NCI-H226 (cell line): ENCODE results near the gene ELFN2.

Experiments used
- DNase-seq: peaks from one replicate; pipeline ENCODE4 v3.0.0-alpha.2; 2015

ELFN2 gene

DNA sequence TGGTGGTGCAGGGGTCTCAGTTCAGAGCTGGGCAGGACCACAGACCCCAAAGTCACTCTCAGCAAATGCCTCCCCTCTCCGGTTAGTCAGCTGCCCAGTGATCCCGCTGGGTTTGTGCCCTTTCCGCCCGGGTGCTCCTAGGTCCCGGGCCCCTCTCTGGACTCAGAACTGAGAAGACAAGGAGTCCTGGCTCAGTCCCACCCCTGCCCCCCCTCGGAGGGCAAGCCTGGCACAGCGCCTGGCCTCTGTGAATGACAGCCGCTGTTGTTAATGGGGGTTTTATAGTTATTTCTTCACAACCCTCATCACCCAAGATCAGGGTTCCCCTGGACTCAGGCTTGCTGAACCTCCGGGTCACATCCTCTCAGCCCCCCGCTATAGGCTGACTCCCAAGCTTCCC lies 47.6 kb downstream of the ELFN2 start:
- DNase-seq, result no peak

DNA sequence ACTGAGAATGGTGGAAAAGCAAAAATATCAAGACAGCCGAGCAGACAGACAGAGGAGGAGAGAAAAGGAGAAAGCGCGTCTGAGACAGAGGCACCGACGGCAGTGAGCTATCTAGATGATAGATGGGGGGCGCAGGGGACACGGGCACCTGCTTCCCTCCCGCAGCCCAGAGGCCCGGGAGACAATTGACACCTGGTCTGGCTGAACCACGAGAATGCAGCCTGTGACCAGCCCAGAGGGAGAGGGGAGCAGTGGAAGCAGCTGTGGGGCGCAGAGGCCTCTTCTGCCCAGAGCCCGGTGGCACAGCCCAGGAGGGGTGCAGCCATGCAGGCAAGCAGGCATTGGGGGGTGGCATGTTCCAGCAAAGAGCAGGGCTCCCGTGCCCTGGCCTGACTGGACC lies 48.2 kb downstream of the ELFN2 start:
- DNase-seq, result no peak

- no peak for DNase-seq
These were observed 48.6 kb downstream of the ELFN2 start for GRCh38 chr22:37378642-37379058.

- no peak for DNase-seq
These were observed 49.4 kb downstream of the ELFN2 start for GRCh38 chr22:37377927-37378326.

- no peak for DNase-seq
These were observed 50.1 kb downstream of the ELFN2 start for GRCh38 chr22:37377138-37377537.

DNA sequence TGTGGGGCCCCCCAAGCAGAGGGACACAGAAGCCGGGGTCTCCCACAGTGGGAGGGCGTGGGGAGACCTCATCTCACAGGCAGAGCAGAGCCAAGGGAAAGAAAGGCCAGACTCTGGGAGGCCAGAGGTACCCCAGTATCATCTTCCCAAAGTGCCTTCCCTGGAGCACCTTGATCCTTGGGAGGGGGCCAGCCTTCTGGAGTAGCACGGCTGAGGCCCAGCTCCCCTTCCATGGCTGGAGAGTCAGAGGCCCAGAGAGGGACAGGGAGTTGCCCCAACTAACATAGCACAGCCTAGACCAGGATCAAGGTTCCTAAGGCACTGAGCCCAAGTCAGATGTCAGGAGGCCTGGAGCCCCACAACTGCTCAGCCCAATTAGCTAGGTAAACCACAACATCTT lies 50.6 kb downstream of the ELFN2 start:
- DNase-seq, result no peak

GRCh38 chr22:37375801-37376200 lies 51.5 kb downstream of the ELFN2 start:
- no peak for DNase-seq

GRCh38 chr22:37374571-37374970 lies 52.7 kb downstream of the ELFN2 start:
- no peak for DNase-seq

GRCh38 chr22:37373451-37373850 lies 53.8 kb downstream of the ELFN2 start:
- DNase-seq, result no peak

DNA sequence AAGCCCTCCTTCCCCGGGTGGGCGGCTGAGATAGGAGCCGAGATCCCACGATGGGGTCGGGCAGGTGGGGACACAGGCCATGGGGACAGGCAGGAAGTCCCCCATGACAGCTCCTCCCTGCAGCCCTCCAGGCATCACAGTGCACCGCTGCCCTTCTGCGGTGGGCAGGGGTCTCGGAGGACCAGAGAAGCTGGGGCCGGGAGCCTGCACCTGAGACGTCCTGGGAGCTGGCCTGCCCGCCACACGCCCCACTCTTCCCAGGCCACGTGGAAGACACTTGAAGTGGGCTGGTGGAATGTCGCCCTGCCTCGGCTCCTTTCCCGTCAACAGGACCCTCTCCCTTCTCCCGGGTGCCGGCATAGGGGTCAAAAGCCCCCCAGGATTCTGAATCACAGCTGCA lies 55.4 kb downstream of the ELFN2 start:
- DNase-seq, result no peak

DNA sequence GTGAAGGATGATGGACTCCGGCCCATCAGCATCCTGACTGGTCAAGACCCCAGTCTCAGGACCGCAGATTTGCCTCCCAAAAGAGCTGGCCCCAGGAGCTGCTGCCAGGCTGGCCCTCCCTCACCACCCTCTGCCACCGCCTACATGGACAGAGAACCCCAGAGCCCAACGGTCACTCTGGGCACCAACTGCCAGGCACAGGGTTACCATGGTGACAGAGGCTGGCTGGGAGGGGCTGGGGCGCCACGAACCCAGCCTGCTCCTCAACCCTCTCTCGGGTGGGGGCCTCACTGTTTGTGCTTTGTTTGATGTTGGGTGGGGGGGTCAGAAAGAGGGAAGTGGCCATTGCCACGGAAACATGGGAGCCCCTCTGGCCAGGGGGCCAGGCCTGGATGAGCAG lies 55.8 kb downstream of the ELFN2 start:
- no peak for DNase-seq

DNA sequence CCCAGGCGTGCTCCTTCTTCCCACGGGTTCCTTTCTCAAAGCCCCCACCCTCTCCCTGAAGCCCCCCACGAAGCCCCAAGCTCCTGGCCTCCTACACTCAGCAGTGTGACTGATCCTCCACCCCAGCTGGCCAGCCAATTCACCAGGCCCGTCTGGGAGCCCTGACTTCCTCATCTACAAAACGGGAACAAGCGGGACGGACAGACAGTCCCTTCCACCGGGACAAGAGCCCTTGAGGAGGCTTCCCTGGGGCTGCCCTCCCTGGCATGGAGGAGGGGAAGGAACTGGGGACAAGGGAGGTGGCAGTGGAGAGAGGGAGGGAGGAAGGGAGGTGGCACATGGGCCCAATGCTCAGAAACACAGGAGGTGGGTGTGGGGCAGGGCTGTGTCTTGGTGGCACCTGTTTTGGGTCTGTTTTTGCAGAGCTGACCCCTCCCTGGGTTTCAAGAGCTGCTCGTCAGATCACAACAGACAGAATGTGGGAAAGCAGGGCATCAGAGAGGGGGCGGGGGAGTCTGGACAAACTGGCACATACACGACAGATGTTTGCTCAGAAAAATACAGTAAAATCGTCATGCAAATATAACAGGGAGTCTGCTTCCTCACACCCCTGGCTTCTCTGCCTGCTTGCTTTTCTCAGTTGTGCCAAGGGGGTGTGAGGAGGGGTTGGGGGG lies 56.8 kb downstream of the ELFN2 start:
- no peak for DNase-seq

DNA sequence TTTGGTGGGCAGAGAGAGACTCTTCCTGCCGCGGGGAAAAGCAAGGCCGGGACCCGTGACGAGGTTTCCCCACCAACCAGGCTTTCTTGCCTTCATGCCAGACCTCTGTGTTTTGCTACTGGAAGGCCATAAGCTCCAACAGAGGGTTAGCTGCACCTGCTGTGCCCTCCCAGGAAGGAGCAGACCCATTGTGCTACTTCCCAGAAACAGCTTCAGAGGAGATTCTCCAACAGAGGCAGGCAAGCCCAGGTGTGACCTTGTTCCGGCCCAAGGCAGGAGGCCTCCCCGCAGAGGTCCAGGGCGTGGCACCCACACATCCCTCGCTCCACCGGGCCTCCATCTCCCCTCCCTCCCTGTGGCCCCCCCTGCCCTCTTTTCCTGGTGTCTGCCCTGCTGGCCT lies 57.8 kb downstream of the ELFN2 start:
- DNase-seq, result no peak

GRCh38 chr22:37368058-37368457 lies 59.2 kb downstream of the ELFN2 start:
- DNase-seq, result no peak

- DNase-seq, result no peak
These were observed 60.7 kb downstream of the ELFN2 start for GRCh38 chr22:37366601-37367000.

GRCh38 chr22:37365950-37366349 lies 61.3 kb downstream of the ELFN2 start:
- DNase-seq, result no peak

DNA sequence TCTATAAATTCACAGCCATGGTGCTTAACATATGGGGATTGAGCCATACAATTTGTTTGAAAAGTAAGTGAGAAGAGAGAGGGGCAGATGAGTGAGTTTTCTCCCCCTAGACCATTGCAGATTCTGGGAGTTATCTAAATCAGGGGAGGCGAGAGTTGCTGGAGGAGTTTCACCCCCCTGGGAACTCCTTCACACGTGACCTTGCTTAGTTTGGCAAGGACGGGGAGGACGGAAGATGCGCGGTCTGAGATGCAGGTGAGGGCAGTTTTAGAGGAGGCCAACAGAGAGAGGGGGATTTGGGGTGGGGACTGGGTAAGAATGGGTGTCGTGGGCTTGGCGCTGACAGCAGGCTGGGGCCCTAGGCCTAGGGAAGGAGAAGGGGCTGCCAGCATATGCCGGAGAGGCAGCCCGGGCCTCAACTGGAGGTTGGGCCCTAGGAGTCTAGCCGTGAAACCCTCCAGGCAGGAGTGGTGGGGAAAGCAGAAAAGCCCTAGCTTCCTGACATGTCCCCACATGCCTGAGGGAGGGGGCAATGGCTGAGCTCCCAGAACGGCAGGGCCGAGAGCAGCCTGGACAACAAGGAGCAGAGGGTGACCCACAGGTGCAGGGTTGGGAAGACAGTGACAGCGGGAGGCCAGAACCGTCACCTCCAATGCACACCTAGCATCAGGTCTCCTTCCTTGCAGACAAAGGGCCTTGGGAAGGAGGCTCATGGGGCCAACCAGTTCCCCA lies 63.9 kb downstream of the ELFN2 start:
- DNase-seq, result no peak

DNA sequence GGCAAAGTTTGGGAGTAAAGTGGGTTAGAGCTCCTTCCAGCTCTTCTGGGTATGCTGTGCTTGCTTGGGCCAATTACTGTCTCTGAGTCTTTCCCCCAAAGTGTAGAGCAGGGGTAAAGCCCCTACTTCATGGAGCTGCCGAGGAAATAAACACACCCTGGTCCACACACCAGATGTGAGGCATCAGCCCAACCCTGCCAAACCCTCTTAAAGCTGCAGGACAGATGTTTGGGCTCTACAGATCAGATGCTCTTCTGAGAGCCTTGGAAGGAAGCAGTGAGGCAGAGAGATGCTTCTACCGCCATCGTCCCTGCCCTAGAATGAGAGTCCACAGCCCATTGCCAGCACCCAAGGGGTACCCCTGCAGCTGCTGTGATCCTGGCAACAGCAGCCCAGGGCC lies 64.7 kb downstream of the ELFN2 start:
- no peak for DNase-seq

GRCh38 chr22:37358917-37359316 lies 68.4 kb downstream of the ELFN2 start:
- no peak for DNase-seq

- DNase-seq, result no peak
These were observed 68.9 kb downstream of the ELFN2 start for GRCh38 chr22:37358386-37358785.

DNA sequence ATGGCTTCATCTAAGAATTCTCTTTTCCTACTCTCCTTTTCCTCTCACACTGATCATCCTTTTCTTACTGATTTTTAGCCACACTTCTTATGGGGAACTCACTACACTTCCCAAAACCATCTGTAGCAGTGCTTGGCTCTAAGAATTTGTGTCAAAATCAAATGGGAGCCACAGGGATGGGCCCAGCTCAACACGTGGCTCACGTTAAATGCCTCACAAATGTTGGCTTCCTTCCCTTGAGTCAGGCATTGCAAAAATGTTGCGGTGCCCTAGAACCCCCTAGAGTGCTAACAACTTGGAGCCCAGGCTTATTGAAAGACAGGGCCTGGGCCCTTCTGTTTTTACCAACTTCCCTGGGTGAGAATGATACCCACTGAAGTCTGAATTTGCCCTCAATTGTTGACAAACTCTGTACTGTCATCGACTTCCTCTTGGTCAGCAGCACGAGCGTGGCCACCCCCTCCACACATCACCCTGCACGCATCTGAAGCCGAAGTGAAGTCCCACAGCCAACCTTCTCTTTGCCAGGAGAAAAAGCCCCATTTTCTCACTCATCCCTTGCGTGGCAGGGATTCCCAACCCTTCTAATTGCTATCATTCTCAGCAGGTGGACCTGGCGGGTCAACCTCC lies 69.7 kb downstream of the ELFN2 start:
- DNase-seq, result no peak

DNA sequence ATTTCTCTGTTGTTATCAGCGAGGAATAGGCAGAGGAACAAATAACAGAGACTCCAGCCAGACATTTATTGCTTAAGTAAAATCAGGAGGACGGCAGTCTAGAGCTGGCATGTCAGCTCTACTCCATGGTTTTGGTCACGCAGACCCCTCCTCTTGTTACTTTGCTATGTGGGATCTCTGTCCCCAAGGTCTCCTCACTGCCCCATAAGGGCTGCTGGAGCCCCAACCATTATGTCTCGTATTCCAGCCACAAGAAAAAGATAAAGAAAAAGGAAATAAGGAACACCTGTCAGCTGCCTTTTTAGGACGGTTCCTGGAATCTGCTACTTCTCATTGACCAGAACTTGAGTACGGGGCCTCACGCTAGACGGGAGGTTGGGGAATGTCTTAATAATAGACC lies 70.4 kb downstream of the ELFN2 start:
- no peak for DNase-seq

GRCh38 chr22:37355174-37355573 lies 72.1 kb downstream of the ELFN2 start:
- no peak for DNase-seq

DNA sequence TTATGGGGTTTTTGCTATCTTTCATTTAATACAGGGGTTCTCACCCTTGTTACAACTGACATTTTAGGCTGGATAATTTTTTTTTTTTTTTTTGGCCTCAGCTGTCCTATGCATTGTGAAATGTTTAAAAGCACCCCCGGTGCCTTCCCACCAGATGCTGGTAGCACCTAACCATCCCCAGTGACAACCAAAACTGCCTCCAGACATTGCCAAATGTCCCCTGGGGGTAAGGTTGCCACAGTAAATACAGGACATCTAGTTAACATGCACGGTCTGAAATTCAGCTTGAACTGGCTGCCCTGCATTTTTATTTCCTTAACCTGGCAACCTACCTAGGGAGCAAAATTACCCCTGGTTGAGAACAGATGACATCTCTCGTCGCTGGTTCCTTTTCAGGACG lies 72.6 kb downstream of the ELFN2 start:
- no peak for DNase-seq
